Right lobe of liver (tissue), 6 donors: ENCODE measurements around the gene KANSL2. TPM values are rescaled to one million over a fixed set of nuclear protein-coding genes. Genes with fewer than 3 reads are reported as not detected.
"Not testable (repeated sequence)": the region's sequence is repeated elsewhere in the genome, so short reads cannot be mapped to it uniquely, and the experiment has no call there.

ENCODE experiments used
- ATAC-seq, 4 donors: fragments of 200-7000 bp; cut with Tn5 transposase; one replicate each; pipeline ENCODE4 v1.9.1; 2020; ENCODE audit warnings: mild to moderate bottlenecking in 4 of 4, moderate library complexity in 4 of 4
- DNase-seq, 3 donors: peaks; one replicate each; pipeline ENCODE4 v3.0.0-alpha.2; 2020
- H3K27ac ChIP-seq, 3 donors: fragments of 200-600 bp; one replicate each; pipeline ENCODE4 v1.8.0; 2022
- H3K27me3 ChIP-seq, 2 donors: fragments of 200-600 bp; one replicate each; pipeline ENCODE4 v1.8.0; 2022
- H3K36me3 ChIP-seq, 4 donors: fragments of 200-600 bp; sonication (generic) in 1 of 4; one replicate each; pipeline versions ENCODE4 v1.5.1 to v1.8.0; 2017 to 2022; ENCODE audit warnings: control low read depth in 1 of 4
- H3K4me1 ChIP-seq, 4 donors: fragments of 200-600 bp; sonication (generic) in 1 of 4; one replicate each; pipeline versions ENCODE4 v1.5.1 to v1.8.0; 2017 to 2022; ENCODE audit warnings: control low read depth in 1 of 4
- H3K4me3 ChIP-seq, 3 donors: fragments of 200-600 bp; one replicate each; pipeline ENCODE4 v1.8.0; 2022
- H3K9me3 ChIP-seq, 4 donors: fragments of 200-600 bp; sonication (generic) in 1 of 4; one replicate each; pipeline versions ENCODE4 v1.5.1 to v1.8.0; 2017 to 2022; ENCODE audit warnings: control low read depth in 1 of 4
- CTCF ChIP-seq, 4 donors: fragments of 200-600 bp in 3 of 4; fragments of 450-650 bp in 1 of 4; IDR thresholded peaks; one replicate each; pipeline versions ENCODE4 v1.5.1 to v1.8.0; 2016 to 2022; ENCODE audit warnings: antibody characterized with exemption in 4 of 4, mild to moderate bottlenecking in 2 of 4
- POLR2A ChIP-seq: fragments of 450-650 bp; IDR thresholded peaks from one replicate; pipeline ENCODE4 v1.6.1; 2017; ENCODE audit warnings: antibody characterized with exemption, mild to moderate bottlenecking
- WGBS: methylation state at CpG from one replicate; pipeline ENCODE4 v1.1.6; 2018; ENCODE audit warnings: low coverage, low lambda C conversion rate; ENCODE audit not compliant: insufficient coverage; ENCODE audit errors: missing lambda C conversion rate; 5-methylcytosine and 5-hydroxymethylcytosine counted together
- intact Hi-C, 2 donors: fragments of 100-400 bp; cut with DNase I; formaldehyde crosslinking; loops; one replicate each; pipeline versions ENCODE4 v1.11.2 to v1.14.1; 2022
- microRNA counts: library from miRNA; unstranded; fragments of <30 nt; microRNA quantifications from one replicate; lab custom pipeline; 2016
- microRNA-seq, 2 donors: library from miRNA; unstranded; fragments of <30 nt; microRNA quantifications; one replicate each; pipeline ENCODE4, GENCODE V29; 2019 to 2020
- small RNA-seq, 2 experiments: library from RNA; depleted of rRNA; stranded (forward); fragments of <200 nt; gene quantifications; one replicate each; pipeline ENCODE3, GENCODE V24; 2016
- total RNA-seq, 6 experiments: library from RNA; depleted of rRNA in 2 of 6; stranded (reverse); fragments of >200 nt in 2 of 6; fragmentation: NEBNext Ultra II Directional in 3 of 6; extraction: Animal tissue kit (Norgen Biotek cat#: 25700) in 3 of 6; gene quantifications; one replicate each; pipeline versions ENCODE4 v1.1.0 to v1.2.4, GENCODE V29; 2016 to 2023
- donor health status: DM: no; HTN: yes; CAD: no.
- donor health status: DM: no; HTN: no; CAD: no.
- donor health status: DM: no; HTN: no; CAD: no.
- donor health status: DM: no; HTN: yes; CAD: no.
- donor health status: DM: no; HTN: yes; CAD: no.

KANSL2 gene
- total RNA-seq, 6 experiments from 2014 or later = 6.4 to 24.3 (median 12.0) TPM

DNA sequence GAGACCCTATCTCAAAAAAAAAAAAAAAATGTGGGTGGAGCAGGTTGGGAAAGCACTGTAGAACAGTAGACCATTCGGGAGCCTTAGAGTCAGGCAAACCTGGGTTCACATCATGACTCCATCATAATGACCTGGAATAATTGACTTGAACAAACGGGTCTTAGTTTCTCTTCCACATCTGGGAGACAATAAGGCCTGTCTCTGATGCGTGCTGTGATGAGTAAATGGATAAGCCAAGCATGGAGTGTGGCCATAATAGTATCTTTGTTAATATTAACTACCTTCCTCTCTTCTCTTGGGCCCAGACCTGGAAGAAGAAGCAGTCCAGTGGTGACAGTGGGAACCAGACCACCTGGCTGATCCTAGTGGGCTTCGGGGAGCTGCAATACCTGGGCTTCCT, 54.5 kb downstream of the KANSL2 start:
- no peak for DNase-seq
- intact Hi-C loops = no loop called here
- 52% methylated on average over 4 of the region's 4 CpGs for WGBS

DNA sequence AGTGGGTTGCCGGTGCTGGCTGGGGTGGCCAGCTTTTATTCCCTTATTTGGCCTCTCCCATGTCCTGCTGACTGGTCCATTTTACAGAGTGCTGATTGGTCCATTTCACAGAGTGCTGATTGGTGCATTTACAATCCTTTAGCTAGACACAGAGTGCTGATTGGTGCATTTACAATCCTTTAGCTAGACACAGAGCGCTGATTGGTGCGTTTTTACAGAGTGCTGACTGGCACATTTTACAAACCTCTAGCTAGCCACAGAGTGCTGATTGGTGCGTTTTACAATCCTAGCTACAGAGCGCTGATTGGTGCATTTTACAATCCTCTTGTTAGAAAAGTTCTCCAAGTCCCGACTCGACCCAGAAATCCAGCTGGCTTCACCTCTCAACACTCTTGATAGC, 59.0 kb downstream of the KANSL2 start:
- DNase-seq, H3K36me3 ChIP-seq, H3K4me3 ChIP-seq, intact Hi-C loops, H3K27me3 ChIP-seq, H3K4me1 ChIP-seq, H3K27ac ChIP-seq, H3K9me3 ChIP-seq, ATAC-seq: not testable (repeated sequence)
- 83% methylated on average over 7 of the region's 7 CpGs for WGBS

More for the DNA sequence above, 54.5 kb downstream of the KANSL2 start:
- TF ChIP-seq POLR2A = no peak
- TF ChIP-seq CTCF (IDR thresholded peaks at IDR 0.05) = no peak
- H3K4me1 ChIP-seq = no peaks in the 10 kb centered on the region
- H3K27me3 ChIP-seq = no peaks in the 10 kb centered on the region
- H3K9me3 ChIP-seq = no peaks in the 10 kb centered on the region
- ATAC-seq = no peak
- H3K27ac ChIP-seq = no peak overlapping the region
- H3K4me3 ChIP-seq = no peak overlapping the region
- no peaks in the 10 kb centered on the region for H3K36me3 ChIP-seq

- peak; percentile 97 to 99 (median 98) for ATAC-seq
- TF ChIP-seq POLR2A (no peak), CTCF (IDR thresholded peaks at IDR 0.05) (peak; percentile 90 to 97 (median 96))
- Histone ChIP-seq H3K4me1 (no peaks in the 10 kb centered on the region), H3K4me3 (no peak overlapping the region), H3K9me3 (no peaks in the 10 kb centered on the region), H3K27me3 (no peaks in the 10 kb centered on the region), H3K36me3 (no peaks in the 10 kb centered on the region), H3K27ac (no peak overlapping the region)
- DNase-seq = peak; percentile 48 to 76 (median 66)
- intact Hi-C loops = no loop called here
- whole genome bisulfite sequencing = 34% methylated on average over 6 of the region's 7 CpGs
Observed at GRCh38 chr12:48618541-48618940, 63.5 kb downstream of the KANSL2 start.

DNA sequence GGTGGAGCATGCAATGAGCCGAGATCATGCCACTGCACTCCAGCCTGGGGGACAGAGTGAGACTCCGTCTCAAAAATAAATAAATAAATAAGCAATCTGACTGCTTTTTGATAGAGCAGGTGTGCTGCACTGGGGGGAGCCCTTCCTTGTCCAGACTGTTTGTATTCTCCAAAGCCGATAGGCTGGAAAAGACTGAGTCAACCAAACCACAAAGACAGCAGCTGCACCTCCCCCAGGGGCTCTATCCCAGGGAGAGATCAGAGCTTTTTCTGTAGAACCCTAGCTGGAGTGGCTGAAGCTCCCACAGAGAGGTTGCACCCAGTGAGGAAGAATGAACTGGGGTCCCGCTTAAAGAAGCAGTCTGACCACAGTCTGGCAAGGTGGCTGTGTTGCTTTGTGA, 66.4 kb downstream of the KANSL2 start:
- intact Hi-C loops = no loop called here
- H3K27ac ChIP-seq = no peak overlapping the region

DNA sequence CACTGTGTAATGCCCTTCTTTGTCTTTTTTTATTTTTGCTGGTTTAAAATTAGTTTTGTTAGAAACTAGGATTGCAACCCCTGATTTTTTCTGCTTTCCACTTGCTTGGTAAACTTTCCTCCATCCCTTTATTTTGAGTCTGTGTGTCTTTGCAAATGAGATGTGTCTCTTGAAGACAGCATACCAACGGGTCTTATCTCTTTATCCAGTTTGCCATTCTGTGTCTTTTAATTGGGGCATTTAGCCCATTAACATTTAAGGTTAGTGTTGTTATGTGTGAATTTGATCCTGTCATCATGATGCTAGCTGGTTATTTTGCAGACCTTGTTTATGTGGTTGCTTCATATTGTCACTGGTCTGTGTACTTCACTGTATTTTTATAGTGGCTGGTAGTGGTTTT, 68.7 kb downstream of the KANSL2 start:
- no peaks in the 10 kb centered on the region for H3K9me3 ChIP-seq
- intact Hi-C loops = no loop called here
- H3K27me3 ChIP-seq = no peaks in the 10 kb centered on the region
- DNase-seq = no peak
- no peaks in the 10 kb centered on the region for H3K36me3 ChIP-seq
- WGBS = 50% methylated on average over 1 of the region's 1 CpG
- H3K27ac ChIP-seq = no peak overlapping the region
- no peak for ATAC-seq
- H3K4me1 ChIP-seq = no peaks in the 10 kb centered on the region
- TF ChIP-seq POLR2A (no peak), CTCF (IDR thresholded peaks at IDR 0.05) (no peak)
- no peak overlapping the region for H3K4me3 ChIP-seq

More for the DNA sequence above, 66.4 kb downstream of the KANSL2 start:
- H3K4me3 ChIP-seq = no peak overlapping the region
- no peak for ATAC-seq
- no peak for DNase-seq
- no peaks in the 10 kb centered on the region for H3K27me3 ChIP-seq
- TF ChIP-seq CTCF (IDR thresholded peaks at IDR 0.05) (no peak), POLR2A (no peak)
- no peaks in the 10 kb centered on the region for H3K36me3 ChIP-seq
- no peaks in the 10 kb centered on the region for H3K4me1 ChIP-seq
- no peaks in the 10 kb centered on the region for H3K9me3 ChIP-seq
- WGBS = 76% methylated on average over 2 of the region's 4 CpGs

MicroRNAs encoded within 50 kb of the gene (microRNA counts, 767-probe panel; counts per million panel counts)
- microRNA hsa-miR-1291 (lab: Ali Mortazavi, UCI) = 237 counts per million

Small RNAs within 50 kb of the gene (microRNA-seq; reads per million reads assigned to microRNA genes)
- gene MIR1291 = 1.9 to 2.3 reads per million in 2 donors

Small RNAs within 50 kb of the gene (small RNA-seq; reads per million reads assigned to genes)
- 0 reads per million in 2 experiments for gene MIR1291
- 1.5 to 2.1 reads per million in 2 experiments for gene SNORA2A
- 3.1 to 4.4 reads per million in 2 experiments for gene SNORA2B
- gene SNORA2C = 0 reads per million in 2 experiments

Other genes with a start within 250 kb of the KANSL2 start
- not detected for gene ANP32D, start 209.7 kb downstream of the KANSL2 start, total RNA-seq
- not detected for gene C12orf54, start 199.7 kb downstream of the KANSL2 start, total RNA-seq
- gene OR8S1, start 156.6 kb downstream of the KANSL2 start, total RNA-seq = not detected
- not detected for gene LALBA, start 112.2 kb downstream of the KANSL2 start, total RNA-seq
- 10 to 100 TPM; 10.7 to 18.9 (median 13.9) TPM for gene CCNT1, start 34.5 kb upstream of the KANSL2 start, total RNA-seq
- 10 to 100 TPM; 10.9 to 21.4 (median 14.4) TPM for gene ADCY6, start 106.9 kb upstream of the KANSL2 start, total RNA-seq
- gene CACNB3, start 136.3 kb upstream of the KANSL2 start, total RNA-seq = 1 to 10 TPM in 4 of 6 experiments, under 1 TPM in 2; 0.62 to 2.1 (median 1.2) TPM
- 10 to 100 TPM; 24.4 to 39.6 (median 31.8) TPM for gene DDX23, start 169.9 kb upstream of the KANSL2 start, total RNA-seq
- 10 to 100 TPM in 5 of 6 experiments, 1 to 10 TPM in 1; 6.4 to 72.8 (median 17.2) TPM for gene RND1, start 183.6 kb upstream of the KANSL2 start, total RNA-seq
- gene FKBP11, start 243.3 kb upstream of the KANSL2 start, total RNA-seq = 10 to 100 TPM; 34.9 to 59.5 (median 52.5) TPM